AG04449 (cell line): Measurements from ENCODE around the gene DDAH2.
A peak's percentile ranks its signal among the peaks of the same experiment; 100 is the strongest.

Experiments
- CTCF ChIA-PET: fragments of 350-600 bp; formaldehyde crosslinking; extraction: SDS; loops from one replicate; lab custom pipeline; 2021; ENCODE audit warnings: antibody characterized with exemption; lab: Yijun Ruan, JAX
- POLR2A ChIA-PET: fragments of 400-600, 350-600 bp; formaldehyde crosslinking; extraction: SDS; loops from one replicate; lab custom pipeline; 2020; ENCODE audit warnings: antibody characterized with exemption, inconsistent platforms; lab: Yijun Ruan, JAX
- DNase-seq: peaks from one replicate; pipeline ENCODE4 v3.0.0-alpha.2; 2010; ENCODE audit warnings: low read depth, low spot score
- H3K4me3 ChIP-seq: 2 replicates; pipeline ENCODE4 v1.5.1; 2011; ENCODE audit warnings: low read depth, mild to moderate bottlenecking, control low read depth, low read length
- CTCF ChIP-seq: IDR thresholded peaks from one replicate; pipeline ENCODE4 v1.5.1; 2011; ENCODE audit warnings: mild to moderate bottlenecking, moderate library complexity, low read length, control low read depth, inconsistent platforms; ENCODE audit not compliant: insufficient read depth; ENCODE audit errors: missing control alignments

The DDAH2 gene

GRCh38 chr6:31683591-31683990 is 45.5 kb downstream of the DDAH2 start:
- no peak overlapping the region for H3K4me3 ChIP-seq
- POLR2A ChIA-PET = interaction anchor here (1.4 kb wide), 1 partner anchor 143 kb away, joined by 5 read pairs; no protein-coding TSS in a partner anchor
- CTCF ChIA-PET = interaction anchor here (1.5 to 2.4 kb wide), 2 partner anchors 124 to 268 kb away, joined by 3 to 9 read pairs; partner anchors contain the start of gene LSM2
- TF ChIP-seq CTCF = no peak
- DNase-seq = no peak

GRCh38 chr6:31681135-31681671 is 47.9 kb downstream of the DDAH2 start:
- no peak for DNase-seq
- peak overlapping the region; percentile 58 for H3K4me3 ChIP-seq
- CTCF ChIA-PET = interaction anchor here (0.6 to 4.9 kb wide), 23 partner anchors 10 to 275 kb away, joined by 3 to 60 read pairs (median 6); partner anchors contain the start of genes ABHD16A, C6orf47, GPANK1 and HSPA1B

GRCh38 chr6:31680226-31681134 is 48.6 kb downstream of the DDAH2 start, which contains the start of gene LY6G5C:
Gene LY6G5C (minus strand): TSS chr6:31681067. CDS start chr6:31680373, 694 bp downstream.
- ChIA-PET CTCF (interaction anchor here (0.6 to 4.9 kb wide), 33 partner anchors 8 to 276 kb away, joined by 3 to 60 read pairs (median 5); partner anchors contain the start of genes ABHD16A, C6orf47, GPANK1 and HSPA1B), POLR2A (interaction anchor here (0.6 to 1.1 kb wide), 3 partner anchors 67 to 147 kb away, joined by 3 to 4 read pairs (median 4); partner anchors contain the start of gene HSPA1B)
- peak; percentile 78 for TF ChIP-seq CTCF
- DNase-seq = peak; percentile 64
- H3K4me3 ChIP-seq = peak within 1 kb of the TSS; percentile 58

More at GRCh38 chr6:31681135-31681671, 47.9 kb downstream of the DDAH2 start:
- peak; percentile 21 for TF ChIP-seq CTCF
- POLR2A ChIA-PET = interaction anchor here (0.6 kb wide), 1 partner anchor 66 kb away, joined by 4 read pairs; no protein-coding TSS in a partner anchor

- no peak for TF ChIP-seq CTCF
- no peak for DNase-seq
- ChIA-PET CTCF (interaction anchor here (0.8 to 4.9 kb wide), 8 partner anchors 10 to 274 kb away, joined by 3 to 60 read pairs (median 8); partner anchors contain the start of gene NEU1), POLR2A (no interaction called here)
- H3K4me3 ChIP-seq = no peak overlapping the region
Measured at GRCh38 chr6:31677955-31678354, 51.1 kb downstream of the DDAH2 start.
